Right lobe of liver (tissue), 4 donors: ENCODE measurements around the gene SIGMAR1.

Experiments used
- POLR2A ChIP-seq: fragments of 450-650 bp; IDR thresholded peaks from one replicate; pipeline ENCODE4 v1.6.1; 2017; ENCODE audit warnings: antibody characterized with exemption, mild to moderate bottlenecking
- TF ChIP-seq, protein P1 (sequence below), 4 donors: fragments of 200-600 bp in 3 of 4; fragments of 450-650 bp in 1 of 4; IDR thresholded peaks; one replicate each; pipeline versions ENCODE4 v1.5.1 to v1.8.0; 2016 to 2022; ENCODE audit warnings: antibody characterized with exemption in 4 of 4, mild to moderate bottlenecking in 2 of 4
- donor health status: DM: no; HTN: no; CAD: no.
- donor health status: DM: no; HTN: no; CAD: no.
- donor health status: DM: no; HTN: yes; CAD: no.

DNA sequence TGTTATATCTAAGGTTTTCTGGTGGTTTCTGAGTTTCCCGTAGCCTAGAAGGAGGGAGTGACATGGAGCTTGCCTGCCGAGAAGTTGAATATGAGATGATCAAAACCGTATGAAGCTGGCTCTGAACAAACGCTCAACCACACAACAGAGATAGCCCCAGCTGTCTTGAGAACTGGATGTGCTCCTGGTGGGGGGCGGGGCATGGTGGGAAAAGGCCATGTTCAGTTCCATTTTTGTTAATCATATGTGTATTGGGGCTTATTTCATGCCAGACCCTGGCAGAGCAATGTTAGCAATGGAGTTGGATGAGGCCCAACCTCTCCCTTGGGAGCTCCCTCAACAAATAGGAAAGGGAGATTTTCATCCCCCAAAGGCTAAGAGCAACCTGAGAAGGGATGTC lies 48.6 kb upstream of the SIGMAR1 start:
- TF ChIP-seq, protein P1, sequence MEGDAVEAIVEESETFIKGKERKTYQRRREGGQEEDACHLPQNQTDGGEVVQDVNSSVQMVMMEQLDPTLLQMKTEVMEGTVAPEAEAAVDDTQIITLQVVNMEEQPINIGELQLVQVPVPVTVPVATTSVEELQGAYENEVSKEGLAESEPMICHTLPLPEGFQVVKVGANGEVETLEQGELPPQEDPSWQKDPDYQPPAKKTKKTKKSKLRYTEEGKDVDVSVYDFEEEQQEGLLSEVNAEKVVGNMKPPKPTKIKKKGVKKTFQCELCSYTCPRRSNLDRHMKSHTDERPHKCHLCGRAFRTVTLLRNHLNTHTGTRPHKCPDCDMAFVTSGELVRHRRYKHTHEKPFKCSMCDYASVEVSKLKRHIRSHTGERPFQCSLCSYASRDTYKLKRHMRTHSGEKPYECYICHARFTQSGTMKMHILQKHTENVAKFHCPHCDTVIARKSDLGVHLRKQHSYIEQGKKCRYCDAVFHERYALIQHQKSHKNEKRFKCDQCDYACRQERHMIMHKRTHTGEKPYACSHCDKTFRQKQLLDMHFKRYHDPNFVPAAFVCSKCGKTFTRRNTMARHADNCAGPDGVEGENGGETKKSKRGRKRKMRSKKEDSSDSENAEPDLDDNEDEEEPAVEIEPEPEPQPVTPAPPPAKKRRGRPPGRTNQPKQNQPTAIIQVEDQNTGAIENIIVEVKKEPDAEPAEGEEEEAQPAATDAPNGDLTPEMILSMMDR (IDR thresholded peaks at IDR 0.05), result no peak
- no peak for TF ChIP-seq POLR2A
